ENCODE data around the gene ETS2.

ETS2 gene

GRCh38 chr21:38864964-38865363 is 59.2 kb downstream of the ETS2 start:
- H3K27ac ChIP-seq (replicated peaks): no peak overlapping the region
- no peak for DNase-seq (ENCODE audit: low read depth in 1 of 2, low spot score in 1 of 2)
- no peaks in the 10 kb centered on the region for H3K27me3 ChIP-seq (ENCODE audit: insufficient read depth, poor library complexity, severe bottlenecking)
- TF ChIP-seq GABPA (IDR thresholded peaks at IDR 0.05; ENCODE audit: low read depth): no peak
- no peak for TF ChIP-seq REST (IDR thresholded peaks at IDR 0.05; ENCODE audit: insufficient replicate concordance, low read depth)
- TF ChIP-seq POLR2AphosphoS5 (IDR thresholded peaks at IDR 0.05; ENCODE audit: low read depth): no peak
- TF ChIP-seq SPI1 (IDR thresholded peaks at IDR 0.05; ENCODE audit: borderline replicate concordance, low read depth): no peak
- TF ChIP-seq, protein P1, sequence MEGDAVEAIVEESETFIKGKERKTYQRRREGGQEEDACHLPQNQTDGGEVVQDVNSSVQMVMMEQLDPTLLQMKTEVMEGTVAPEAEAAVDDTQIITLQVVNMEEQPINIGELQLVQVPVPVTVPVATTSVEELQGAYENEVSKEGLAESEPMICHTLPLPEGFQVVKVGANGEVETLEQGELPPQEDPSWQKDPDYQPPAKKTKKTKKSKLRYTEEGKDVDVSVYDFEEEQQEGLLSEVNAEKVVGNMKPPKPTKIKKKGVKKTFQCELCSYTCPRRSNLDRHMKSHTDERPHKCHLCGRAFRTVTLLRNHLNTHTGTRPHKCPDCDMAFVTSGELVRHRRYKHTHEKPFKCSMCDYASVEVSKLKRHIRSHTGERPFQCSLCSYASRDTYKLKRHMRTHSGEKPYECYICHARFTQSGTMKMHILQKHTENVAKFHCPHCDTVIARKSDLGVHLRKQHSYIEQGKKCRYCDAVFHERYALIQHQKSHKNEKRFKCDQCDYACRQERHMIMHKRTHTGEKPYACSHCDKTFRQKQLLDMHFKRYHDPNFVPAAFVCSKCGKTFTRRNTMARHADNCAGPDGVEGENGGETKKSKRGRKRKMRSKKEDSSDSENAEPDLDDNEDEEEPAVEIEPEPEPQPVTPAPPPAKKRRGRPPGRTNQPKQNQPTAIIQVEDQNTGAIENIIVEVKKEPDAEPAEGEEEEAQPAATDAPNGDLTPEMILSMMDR (IDR thresholded peaks at IDR 0.05; ENCODE audit: insufficient read depth, low read length): no peak
- no peak overlapping the region for H3K4me3 ChIP-seq (replicated peaks; ENCODE audit: insufficient read depth, low read length)

DNA sequence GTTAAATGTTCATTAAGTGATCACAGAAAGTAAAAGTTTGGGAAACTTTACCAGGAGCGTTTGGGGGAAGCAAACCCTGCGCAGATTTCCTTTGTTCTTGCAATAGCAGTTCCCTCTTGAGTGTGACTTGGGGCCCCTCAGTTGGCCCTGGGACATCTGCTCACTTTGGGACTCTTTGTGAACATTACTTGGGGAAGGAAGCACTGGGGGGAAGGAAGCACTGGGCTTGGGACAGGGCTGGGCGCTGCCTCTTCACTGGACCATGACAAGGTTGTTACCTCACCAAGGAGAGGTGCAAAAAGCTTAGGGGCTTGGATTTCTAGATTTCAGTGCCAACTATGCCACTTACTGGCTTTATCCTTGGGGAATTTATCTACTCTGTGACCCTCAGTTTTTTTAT is 63.5 kb downstream of the ETS2 start:
- peak in 1 of 2 experiments; percentile 40 for DNase-seq (ENCODE audit: low read depth in 1 of 2, low spot score in 1 of 2)
- H3K27me3 ChIP-seq (ENCODE audit: insufficient read depth, poor library complexity, severe bottlenecking): no peaks in the 10 kb centered on the region
- no peak overlapping the region for H3K27ac ChIP-seq (replicated peaks)
- no peak overlapping the region for H3K4me3 ChIP-seq (replicated peaks; ENCODE audit: insufficient read depth, low read length)
- TF ChIP-seq SPI1 (IDR thresholded peaks at IDR 0.05; ENCODE audit: borderline replicate concordance, low read depth): no peak
- no peak for TF ChIP-seq REST (IDR thresholded peaks at IDR 0.05; ENCODE audit: insufficient replicate concordance, low read depth)

DNA sequence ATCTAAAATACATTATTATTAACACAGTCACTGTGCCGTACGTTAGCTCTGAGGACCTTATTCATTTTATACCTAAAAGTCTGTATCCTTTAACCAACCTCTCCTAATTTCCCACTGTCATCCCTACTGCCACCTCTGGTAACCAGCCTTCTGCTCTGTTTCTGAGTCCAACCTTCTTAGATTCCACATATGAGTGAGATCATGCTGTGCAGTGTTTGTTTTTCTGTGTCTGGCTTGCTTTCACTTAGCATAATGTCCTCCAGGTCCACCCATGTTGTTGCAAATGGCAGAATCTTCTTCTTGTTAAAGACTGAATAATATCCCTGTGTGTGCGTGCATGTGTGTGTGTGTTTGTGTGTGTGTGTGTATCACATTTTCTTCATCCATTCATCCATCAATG is 64.2 kb downstream of the ETS2 start:
- DNase-seq (ENCODE audit: low read depth in 1 of 2, low spot score in 1 of 2): no peak
- H3K4me3 ChIP-seq (replicated peaks; ENCODE audit: insufficient read depth, low read length): no peak overlapping the region
- TF ChIP-seq REST (IDR thresholded peaks at IDR 0.05; ENCODE audit: insufficient replicate concordance, low read depth): no peak
- TF ChIP-seq, protein P1 (IDR thresholded peaks at IDR 0.05; ENCODE audit: insufficient read depth, low read length): no peak
- no peak for TF ChIP-seq SPI1 (IDR thresholded peaks at IDR 0.05; ENCODE audit: borderline replicate concordance, low read depth)
- no peak for TF ChIP-seq POLR2AphosphoS5 (IDR thresholded peaks at IDR 0.05; ENCODE audit: low read depth)
- TF ChIP-seq GABPA (IDR thresholded peaks at IDR 0.05; ENCODE audit: low read depth): no peak
- H3K27ac ChIP-seq (replicated peaks): no peak overlapping the region
- no peaks in the 10 kb centered on the region for H3K27me3 ChIP-seq (ENCODE audit: insufficient read depth, poor library complexity, severe bottlenecking)
